Mammary epithelial cell (primary cell): ENCODE measurements around the gene PIGA.

ENCODE experiments used
- EZH2 ChIP-seq: IDR thresholded peaks from 2 replicates; pipeline ENCODE4 v1.6.1; 2012; ENCODE audit warnings: low read length, inconsistent platforms, borderline replicate concordance
- TF ChIP-seq, protein P1 (sequence below), 2 donors: IDR thresholded peaks in 1 of 2; conservative IDR thresholded peaks in 1 of 2; 2 replicates each; pipeline ENCODE4 v1.5.1; 2011 to 2012; ENCODE audit warnings: inconsistent platforms in 2 of 2, low read length in 2 of 2, mild to moderate bottlenecking in 2 of 2, control low read depth in 1 of 2, low read depth in 1 of 2; ENCODE audit not compliant: insufficient read depth in 1 of 2; ENCODE audit errors: extremely low read depth in 1 of 2

DNA sequence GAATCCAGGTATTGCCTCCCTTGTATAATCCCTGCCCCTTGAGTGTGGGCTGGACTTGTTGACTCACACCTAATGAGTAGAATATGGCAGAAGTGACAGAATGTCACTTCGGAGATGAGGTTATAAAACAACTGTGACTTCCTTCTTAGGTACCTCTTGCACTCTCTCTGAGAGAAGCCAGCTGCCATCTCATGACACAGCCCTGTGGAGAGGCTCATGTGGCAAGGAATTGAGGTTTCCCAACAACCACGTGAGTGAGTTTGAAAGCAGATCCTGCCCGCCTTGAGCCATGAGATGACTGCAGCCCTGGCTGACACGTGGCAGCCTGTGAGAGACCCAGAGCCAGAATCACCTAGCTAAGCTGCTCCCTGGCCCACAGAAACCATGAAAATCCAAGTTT, 33.4 kb downstream of the PIGA start:
- TF ChIP-seq, protein P1, sequence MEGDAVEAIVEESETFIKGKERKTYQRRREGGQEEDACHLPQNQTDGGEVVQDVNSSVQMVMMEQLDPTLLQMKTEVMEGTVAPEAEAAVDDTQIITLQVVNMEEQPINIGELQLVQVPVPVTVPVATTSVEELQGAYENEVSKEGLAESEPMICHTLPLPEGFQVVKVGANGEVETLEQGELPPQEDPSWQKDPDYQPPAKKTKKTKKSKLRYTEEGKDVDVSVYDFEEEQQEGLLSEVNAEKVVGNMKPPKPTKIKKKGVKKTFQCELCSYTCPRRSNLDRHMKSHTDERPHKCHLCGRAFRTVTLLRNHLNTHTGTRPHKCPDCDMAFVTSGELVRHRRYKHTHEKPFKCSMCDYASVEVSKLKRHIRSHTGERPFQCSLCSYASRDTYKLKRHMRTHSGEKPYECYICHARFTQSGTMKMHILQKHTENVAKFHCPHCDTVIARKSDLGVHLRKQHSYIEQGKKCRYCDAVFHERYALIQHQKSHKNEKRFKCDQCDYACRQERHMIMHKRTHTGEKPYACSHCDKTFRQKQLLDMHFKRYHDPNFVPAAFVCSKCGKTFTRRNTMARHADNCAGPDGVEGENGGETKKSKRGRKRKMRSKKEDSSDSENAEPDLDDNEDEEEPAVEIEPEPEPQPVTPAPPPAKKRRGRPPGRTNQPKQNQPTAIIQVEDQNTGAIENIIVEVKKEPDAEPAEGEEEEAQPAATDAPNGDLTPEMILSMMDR (conservative IDR thresholded peaks at IDR 0.05 in 1 of 2, IDR thresholded peaks at IDR 0.05 in 1 of 2; ENCODE audit: extremely low read depth in 1 of 2, insufficient read depth in 1 of 2, low read depth in 1 of 2, low read length in 2 of 2): no peak
- TF ChIP-seq EZH2: no peak
